ENCODE results near the gene RBM24.

DNA sequence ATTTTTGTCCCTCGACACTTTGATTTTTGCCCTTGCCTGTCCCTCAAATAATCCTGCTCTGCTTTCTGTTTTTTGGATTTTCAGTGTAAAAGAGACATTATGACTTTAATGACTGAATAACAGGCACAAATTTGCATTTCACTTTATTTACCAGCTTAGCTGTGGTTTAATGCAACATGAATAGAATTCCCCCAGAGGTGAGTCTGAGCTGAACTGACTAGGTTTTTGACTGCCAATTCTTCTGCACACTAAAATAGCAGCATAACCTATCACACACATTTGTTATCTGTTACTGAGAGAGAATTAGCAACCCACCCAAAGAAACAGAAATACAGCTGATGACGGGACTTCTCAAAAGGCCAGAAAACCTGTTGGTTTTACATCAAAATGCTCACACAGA is 3.9 kb upstream of the RBM24 start:
- TF ChIP-seq POLR2A (IDR thresholded peaks at IDR 0.05): no peak
- TF ChIP-seq POLR2AphosphoS5 (IDR thresholded peaks at IDR 0.05): no peak
- TF ChIP-seq, protein P1, sequence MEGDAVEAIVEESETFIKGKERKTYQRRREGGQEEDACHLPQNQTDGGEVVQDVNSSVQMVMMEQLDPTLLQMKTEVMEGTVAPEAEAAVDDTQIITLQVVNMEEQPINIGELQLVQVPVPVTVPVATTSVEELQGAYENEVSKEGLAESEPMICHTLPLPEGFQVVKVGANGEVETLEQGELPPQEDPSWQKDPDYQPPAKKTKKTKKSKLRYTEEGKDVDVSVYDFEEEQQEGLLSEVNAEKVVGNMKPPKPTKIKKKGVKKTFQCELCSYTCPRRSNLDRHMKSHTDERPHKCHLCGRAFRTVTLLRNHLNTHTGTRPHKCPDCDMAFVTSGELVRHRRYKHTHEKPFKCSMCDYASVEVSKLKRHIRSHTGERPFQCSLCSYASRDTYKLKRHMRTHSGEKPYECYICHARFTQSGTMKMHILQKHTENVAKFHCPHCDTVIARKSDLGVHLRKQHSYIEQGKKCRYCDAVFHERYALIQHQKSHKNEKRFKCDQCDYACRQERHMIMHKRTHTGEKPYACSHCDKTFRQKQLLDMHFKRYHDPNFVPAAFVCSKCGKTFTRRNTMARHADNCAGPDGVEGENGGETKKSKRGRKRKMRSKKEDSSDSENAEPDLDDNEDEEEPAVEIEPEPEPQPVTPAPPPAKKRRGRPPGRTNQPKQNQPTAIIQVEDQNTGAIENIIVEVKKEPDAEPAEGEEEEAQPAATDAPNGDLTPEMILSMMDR (IDR thresholded peaks at IDR 0.05): no peak
- TF ChIP-seq EP300 (IDR thresholded peaks at IDR 0.05): no peak
